NCI-H2171 (cell line): Measurements from ENCODE around the gene AARSD1.
"Not testable (repeated sequence)": the region's sequence is repeated elsewhere in the genome, so short reads cannot be mapped to it uniquely, and the experiment has no call there.

Source experiments
- DNase-seq: peaks from one replicate; lab custom pipeline; 2025; lab: John Stamatoyannopoulos, UW

AARSD1 gene, protein sequence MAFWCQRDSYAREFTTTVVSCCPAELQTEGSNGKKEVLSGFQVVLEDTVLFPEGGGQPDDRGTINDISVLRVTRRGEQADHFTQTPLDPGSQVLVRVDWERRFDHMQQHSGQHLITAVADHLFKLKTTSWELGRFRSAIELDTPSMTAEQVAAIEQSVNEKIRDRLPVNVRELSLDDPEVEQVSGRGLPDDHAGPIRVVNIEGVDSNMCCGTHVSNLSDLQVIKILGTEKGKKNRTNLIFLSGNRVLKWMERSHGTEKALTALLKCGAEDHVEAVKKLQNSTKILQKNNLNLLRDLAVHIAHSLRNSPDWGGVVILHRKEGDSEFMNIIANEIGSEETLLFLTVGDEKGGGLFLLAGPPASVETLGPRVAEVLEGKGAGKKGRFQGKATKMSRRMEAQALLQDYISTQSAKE

DNA sequence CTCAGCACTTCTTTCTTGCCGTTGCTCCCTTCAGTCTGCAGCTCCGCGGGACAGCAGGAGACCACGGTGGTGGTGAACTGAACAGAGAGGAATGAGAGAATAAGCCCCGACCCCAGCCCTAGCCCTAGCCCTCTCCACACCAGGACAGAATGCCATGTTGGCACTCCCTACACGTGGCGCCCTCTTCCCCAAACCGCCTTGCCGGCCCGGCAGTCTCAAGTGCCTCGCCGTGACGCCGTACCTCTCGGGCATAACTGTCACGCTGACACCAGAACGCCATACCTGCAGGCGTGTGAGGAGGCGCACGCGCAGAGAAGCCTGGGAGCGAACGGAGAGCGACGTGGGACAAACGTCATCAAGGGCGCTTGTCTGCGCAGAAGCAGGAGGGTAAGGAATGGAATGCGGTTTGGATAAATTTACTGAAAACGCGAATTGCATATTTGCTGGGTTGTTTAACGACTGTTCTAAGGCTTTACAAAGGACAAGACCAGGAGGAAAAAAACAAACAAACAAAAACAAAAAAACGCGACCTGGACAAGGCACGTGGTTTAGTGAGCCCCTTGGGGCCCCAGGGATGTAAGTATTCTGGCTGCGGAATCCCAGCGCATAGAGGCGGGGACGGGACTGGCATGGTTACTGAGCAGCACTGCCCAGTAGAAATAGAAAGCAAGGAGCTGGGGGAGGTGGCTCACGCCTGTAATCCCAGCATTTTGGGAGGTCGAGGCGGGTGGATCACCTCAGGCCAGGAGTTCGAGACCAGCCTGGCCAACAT, at the start of gene AARSD1:
Gene AARSD1, minus strand, starts transcription at position 294 of the 772 bp plus-strand sequence. Its CDS starts 14 bp downstream, at position 280.
- peak; percentile 92 for DNase-seq

DNA sequence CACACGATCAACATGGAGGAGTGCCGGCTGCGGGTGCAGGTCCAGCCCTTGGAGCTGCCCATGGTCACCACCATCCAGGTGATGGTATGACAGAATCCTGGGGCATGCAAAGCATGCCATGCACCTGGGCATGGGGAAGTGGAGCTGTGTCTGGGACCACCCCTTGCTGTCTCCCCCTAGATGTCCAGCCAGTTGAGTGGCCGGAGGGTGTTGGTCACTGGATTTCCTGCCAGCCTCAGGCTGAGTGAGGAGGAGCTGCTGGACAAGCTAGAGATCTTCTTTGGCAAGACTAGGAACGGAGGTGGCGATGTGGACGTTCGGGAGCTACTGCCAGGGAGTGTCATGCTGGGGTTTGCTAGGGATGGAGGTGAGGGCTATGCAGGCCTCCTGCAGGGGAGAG, 49.0 kb upstream of the AARSD1 start:
- DNase-seq: no peak

DNA sequence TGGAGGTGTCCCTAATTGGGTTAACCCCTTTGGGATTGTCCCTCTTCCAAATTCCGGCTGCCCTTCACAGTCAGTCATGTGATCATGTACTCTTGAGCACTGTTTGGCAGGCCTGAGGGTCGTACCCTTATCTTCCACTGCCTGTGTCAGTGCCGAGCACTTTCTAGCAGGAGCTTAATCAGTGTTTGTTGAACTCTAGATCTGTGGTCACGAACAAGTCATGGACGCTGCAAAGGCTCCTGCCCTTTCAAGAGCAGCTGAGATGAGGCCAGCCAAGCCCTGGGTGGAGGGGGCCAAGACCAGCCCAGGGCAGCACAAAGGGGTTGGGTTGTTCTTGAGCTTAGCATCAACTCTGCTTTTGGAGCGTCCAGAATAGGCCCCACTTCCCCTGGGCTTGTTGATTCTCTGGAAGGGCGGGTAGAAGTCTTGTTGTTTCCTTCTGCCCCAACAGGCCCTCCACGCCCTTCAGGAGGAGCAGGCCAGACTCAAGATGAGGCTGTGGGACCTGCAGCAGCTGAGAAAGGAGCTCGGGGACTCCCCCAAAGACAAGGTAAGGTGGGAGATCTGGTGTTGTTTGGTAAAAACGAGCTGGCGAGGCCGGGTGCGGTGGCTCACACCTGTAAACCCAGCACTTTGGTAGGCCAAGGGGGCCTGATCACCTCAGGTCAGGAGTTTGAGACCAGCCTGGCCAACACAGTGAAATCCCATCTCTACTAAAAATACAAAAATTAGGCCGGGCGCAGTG, 47.6 kb upstream of the AARSD1 start:
- no peak for DNase-seq

DNA sequence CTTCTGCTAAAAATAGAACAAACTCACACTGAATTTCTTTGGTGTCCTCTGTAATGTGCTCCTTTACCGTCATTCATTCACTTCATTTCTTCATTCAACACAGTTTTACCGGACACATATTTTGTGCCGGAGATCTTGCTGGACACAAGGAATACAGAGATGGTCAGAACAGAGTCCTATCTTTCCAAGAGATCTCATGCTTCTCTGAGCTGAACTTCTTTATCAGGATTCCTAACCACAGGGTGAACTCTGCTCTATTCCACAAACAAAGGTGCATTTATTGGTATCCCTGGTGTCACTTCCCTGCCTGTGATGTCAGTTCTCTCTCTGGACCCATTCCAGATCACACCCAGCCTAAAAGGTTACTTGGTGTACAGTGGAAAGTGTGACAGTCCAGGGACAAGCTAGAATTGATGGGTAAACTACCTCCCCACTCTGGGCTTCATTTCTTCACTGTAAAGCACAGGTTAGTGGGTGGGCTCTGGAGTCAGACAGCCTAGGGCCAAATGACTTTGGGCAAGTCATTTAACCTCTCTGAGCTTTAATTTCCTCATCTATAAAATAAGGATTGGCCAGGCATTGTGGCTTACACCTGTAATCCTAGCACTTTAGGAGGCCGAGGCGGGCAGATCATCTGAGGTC, 46.5 kb upstream of the AARSD1 start:
- DNase-seq: no peak

DNA sequence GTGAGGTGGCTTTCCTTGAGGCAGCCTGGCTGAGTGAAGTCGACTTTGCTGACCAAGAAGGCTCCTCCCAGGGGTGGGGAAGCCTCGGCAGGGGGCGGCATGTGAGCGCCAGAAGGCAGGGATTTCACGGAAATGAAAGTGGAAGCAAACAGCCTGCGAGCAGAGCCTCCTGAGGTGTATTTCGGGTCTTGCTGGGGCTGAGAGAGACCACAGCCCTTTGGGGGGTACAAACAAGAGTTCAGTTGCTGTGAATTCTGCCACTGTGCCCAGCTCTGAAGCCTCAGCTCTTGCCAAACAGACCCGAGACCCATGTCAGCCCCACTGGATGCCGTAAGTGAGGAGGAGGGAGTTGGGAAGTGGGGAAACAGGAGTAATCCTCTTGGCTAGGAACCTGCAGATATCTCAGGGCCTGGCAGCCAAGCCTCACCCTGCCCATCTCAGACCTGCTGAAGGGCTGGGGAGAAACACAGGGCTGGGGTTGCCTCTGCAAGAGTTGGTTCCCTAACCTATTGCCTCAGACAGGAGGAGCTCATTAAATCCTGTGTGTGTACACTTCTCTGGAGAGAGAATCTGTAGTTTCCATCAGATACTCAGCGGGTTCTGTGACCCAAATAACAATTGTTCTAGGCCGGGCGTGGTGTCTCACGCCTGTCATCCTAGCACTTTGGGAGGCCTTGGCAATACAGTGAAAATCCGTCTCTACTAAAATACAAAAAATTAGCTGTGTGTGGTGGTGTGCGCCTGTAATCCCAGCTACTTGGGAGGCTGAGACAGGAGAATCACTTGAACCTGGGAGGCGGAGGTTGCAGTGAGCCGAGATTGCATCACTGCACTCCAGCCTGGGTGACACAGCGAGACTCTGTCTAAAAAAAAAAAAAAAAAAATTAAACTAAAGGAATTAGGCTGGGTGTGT, 42.6 kb upstream of the AARSD1 start, which contains the start of gene IFI35:
Gene IFI35, plus strand, starts transcription at position 146 of the 913 bp plus-strand sequence. Its CDS starts 164 bp downstream, at position 310.
- DNase-seq: peak; percentile 33

DNA sequence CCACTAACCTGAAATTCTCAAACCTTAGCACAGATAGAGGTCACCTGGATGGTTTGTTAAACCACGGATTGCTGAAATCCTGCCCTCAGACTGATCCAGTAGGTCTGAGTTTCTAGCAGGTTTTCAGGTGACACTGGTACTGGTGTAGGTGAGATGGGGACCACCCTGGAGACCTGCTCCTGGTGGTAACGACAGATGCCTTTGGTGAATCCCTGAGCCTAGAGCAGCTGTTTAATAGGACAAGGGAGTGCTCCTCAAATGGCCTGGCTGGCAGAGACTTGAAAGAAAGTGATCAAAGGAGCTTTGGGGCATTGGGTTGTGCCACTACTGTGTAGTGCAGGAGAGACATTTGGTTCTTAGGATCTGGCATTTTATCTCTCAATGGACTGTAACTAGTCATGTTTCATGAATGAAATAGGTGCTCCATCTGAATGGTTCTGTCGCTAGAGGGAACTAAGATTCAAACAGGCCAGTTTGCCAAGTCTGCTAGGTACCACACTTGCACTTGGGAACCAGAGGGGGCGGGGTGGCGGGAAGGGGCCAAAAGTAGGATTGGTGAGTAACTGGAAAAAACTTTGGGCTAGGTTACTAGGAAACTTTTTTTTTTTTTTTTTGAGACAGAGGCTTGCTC, 39.4 kb upstream of the AARSD1 start:
- no peak for DNase-seq

DNA sequence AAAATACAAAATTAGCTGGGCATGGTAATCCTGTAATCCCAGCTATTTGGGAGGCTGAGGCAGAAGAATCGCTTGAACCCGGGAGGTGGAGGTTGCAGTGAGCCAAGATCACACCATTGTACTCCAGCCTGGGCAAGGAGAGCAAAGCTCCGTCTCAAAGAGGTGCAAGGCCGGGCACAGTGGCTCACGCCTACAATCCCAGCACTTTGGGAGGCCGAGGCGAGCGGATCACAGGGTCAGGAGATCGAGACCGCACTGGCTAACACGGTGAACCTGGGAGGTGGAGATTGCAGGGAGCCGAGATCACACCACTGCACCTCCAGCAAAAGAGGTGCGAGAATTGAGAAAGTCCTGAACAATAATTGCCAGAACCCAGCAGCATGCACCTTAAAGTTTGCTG, 36.6 kb upstream of the AARSD1 start:
- DNase-seq: not testable (repeated sequence)

DNA sequence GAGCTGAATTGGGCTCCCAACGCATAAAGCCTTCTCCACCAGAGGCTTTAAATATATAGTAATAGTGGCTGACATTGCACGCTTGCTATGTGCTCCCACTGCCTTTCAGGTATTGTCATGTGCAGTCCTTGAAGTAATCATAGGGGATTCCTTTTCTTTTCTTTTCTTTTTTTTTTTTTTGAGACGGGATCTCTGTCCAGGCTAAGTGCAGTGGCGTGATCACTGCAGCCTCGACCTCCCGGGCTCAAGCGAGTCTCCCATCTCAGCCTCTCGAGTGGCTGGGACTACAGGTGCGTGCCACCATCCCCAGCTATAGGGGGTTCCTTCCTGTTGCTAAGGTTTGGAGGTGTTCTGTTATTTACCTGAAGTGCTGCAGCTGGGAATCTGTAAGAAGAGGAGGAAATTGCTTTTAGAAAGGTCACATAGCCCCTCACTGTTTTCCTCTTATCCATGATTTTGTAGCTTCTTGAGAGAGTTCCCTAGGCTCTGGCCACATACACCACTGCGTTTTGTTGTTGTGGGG, 34.8 kb upstream of the AARSD1 start:
- DNase-seq: no peak

DNA sequence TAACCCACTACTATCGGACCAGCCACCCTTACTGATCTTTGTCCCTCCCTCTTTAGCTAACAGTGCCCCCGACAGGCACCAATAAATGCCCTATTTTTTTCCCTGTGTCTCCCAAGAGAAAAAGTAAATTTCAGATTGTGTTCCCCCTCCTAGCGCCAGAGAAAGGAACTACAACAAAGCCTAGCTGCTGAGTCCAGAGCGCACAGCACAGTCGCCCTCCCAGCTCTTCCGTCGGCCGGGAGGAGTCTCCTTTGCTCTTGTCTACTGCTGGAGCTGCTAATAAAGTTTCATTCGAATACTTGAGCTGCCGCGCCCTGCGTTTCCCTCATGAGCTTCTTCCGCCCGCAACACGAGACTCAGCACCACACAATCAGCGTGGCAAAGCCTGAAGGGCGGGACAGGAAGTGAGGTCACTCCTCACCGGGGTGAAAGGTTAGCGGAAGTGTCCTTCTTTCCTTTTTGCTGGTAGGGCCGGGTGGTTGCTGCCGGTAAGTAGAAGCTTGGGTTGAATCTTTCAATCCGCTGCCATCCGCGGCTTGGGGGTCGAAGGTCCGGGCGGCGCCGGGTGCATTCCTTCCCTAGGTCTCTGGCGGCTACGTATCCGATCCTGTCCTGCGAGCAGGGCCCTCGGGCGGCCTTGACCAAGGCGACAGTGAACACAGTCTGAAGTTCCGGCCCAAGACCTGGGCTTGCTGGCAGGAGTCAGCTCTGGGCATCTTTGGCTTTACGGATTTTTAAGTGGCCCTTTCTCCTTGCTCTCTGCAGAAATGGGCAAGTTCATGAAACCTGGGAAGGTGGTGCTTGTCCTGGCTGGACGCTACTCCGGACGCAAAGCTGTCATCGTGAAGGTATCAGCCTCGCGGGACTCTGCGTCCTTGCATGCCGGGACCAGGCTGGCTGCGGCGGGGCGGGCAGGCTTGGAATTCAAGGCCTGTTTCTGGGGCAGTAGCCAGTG, 34.0 kb upstream of the AARSD1 start, which contains the start of gene RPL27:
Gene RPL27, plus strand, starts transcription at position 436 of the 955 bp plus-strand sequence. Its CDS starts 332 bp downstream, at position 768.
- DNase-seq: peak; percentile 99

DNA sequence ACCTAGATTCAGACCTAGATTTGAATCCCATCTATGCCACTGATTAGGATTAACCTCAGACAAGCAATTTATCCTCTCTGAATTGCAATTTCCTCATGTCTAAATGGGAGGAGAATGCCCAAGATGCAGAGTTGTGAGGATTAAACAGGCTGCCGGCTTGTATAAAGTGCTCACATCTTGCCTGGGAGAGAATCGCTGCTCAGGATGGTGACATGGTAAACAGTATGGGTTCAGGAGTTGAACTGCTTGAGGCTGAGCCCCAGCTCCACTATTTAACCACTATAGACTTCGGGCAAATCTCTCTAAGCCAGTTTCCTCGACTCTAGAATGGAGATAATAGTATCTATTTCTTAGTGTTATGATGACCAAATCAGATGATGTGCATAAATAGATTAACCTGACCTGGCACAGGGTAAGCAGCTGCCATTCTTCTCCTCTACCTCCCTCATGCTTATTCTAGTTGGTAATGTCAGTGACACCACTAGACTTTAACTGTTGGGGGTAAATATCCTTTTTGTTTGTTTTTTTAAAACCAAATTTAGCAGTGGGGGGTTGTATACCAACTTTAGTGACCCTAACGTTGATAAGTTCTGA, 33.2 kb upstream of the AARSD1 start:
- no peak for DNase-seq

DNA sequence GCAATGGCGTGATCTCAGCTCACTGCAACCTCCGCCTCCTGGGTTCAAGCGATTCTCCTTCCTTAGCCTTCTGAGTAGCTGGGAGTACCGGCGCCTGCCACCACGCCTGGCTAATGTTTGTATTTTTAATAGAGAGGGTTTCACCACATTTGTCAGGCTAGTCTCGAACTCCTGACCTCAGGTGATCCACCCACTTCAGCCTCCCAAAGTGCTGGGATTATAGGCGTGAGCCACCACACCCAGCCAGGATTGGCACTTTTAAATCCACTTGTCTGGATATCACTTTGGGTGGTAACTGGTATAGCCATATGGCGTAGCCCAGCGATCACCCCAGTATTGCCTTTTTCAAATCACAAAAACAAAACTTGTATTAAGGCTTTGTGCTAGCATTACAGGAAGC, 29.7 kb upstream of the AARSD1 start:
- not testable (repeated sequence) for DNase-seq

DNA sequence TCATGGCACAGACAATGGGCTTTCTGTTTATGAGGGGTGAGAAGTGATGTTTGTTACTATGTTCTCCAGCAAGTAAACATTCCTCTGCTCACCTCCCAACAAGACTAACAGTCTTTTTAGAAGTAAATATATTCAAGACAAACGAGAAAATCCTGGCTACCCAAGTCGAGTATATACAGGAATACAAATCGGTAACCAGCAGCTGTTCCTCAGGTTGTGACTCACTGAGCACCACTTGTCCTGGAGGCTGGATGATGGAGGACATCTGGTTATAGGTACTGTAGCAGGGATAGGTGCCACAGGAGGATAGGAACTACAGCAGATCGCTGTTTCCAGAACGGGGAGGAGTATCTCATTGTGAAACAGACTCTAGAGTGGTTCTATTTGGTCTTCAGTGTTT, 28.6 kb upstream of the AARSD1 start:
- DNase-seq: no peak

DNA sequence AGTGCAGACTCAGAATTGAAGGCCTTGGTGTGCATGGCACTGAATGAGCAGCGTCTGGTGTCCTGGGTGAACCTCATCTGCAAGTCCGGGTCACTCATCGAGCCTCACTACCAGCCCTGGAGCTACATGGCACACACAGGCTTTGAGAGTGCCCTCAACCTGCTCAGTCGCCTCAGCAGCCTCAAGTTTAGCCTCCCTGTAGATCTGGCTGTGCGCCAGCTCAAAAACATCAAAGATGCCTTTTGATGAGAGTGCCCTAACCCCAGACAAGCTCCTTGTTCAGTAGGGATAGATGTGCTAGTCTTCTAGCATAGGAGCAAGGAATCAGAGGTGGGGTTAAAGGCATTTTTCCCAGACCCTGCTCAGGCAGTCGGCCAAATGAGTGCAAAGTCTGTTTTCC, 27.2 kb upstream of the AARSD1 start:
- DNase-seq: no peak

DNA sequence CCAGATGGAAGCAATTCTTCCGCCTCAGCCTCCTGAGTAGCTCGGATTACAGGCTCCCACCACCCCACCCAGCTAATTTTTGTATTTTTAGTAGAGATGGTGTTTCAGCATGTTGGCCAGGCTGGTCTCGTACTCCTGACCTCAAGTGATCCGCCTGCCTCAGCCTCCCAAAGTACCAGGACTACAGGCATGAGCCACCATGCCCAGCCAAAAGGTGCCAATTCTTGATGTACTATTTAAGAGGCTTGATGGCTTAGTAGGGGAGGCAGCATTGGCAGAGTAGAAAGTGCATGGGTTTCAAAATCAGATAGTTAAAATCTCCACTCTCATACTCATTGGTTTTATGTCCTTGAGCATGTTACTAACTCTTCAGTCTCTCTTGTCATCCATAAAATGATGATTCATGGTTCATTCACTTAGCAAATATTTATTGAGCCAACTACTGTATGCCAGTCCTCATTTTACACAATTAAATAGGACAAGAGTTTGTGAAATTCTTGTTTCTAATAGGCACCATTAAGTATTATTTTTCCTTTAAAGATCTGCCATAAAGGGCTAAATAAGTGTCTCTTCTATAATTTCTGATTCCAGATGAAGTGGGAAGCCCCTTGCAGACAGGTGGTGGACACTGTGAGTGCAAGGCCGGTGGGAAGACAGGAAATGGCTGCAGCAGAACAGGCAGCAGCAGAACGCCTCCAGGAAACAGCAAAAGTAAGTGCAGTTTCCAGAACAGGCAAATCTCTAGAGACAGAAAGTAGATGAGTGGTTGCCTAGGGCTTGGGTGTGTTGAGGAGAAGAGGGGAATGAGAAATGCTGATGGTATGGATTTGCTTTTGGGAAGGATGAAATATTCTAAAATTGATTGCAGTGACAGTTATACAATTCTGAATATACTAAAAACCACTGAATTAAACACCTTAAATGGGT, 25.7 kb upstream of the AARSD1 start:
- DNase-seq: no peak

DNA sequence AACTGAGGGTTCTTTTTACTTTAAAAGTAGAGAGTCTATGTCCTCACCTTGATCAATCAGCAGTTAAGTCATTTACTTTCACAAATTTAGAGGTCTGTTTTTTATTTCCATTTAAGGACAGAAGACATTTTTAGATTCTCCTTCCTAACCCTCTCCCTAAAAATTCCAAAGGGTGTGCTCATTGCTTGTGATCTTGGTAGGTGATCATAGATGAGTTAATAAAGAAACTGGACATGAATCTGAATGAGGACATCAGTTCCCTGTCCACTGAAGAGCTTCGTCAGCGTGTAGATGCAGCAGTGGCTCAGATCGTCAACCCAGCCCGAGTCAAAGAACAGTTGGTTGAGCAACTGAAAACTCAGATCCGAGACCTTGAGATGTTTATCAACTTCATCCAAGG, 24.9 kb upstream of the AARSD1 start:
- no peak for DNase-seq

DNA sequence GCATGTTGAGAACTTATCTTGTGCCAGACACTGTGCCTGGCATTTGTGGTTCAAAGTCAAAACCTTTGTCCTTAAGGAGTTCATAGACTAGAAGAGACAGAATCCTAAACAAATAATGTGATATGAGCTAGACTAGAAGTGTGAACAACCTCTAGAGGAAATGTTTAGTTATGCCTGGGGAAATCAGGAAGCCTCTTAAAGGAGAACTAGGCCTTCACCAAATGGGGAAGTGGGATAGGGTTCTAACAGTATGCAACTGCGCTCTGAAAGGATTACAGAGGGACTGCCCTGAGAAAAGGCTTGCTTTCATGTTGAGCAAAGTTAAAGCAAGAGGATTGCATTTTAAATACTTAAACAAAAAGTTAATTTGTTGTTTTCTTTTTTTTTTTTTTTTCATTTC, 21.0 kb upstream of the AARSD1 start:
- no peak for DNase-seq

DNA sequence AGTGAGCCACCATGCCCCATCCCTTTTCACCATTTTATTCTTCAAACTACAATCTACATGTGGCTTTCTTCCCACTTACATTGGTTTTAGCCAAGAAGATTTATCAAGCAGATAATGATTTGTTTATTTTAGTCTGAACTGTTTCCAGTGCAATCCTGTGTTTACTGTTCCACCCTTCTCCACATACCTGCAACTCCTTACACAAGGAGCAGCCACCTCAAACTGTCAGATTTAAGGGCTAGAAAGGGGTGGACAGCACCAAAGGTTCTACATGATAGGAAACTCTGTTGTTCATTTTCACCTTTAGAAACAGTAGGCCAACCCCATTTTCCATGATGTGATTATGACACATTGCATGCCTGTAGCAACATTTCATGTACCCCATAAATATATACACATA, 18.0 kb upstream of the AARSD1 start:
- DNase-seq: no peak
